Ishikawa (cell line): ENCODE results near the gene IRF8.

ENCODE experiments used
- CEBPB ChIP-seq: IDR thresholded peaks from 2 replicates; pipeline ENCODE4 v1.6.1; 2012
- CREB1 ChIP-seq: IDR thresholded peaks from 2 replicates; pipeline ENCODE4 v1.6.1; 2012; ENCODE audit warnings: low read depth
- EGR1 ChIP-seq: IDR thresholded peaks from 2 replicates; pipeline ENCODE4 v1.6.1; 2012
- EP300 ChIP-seq: IDR thresholded peaks from 2 replicates; pipeline ENCODE4 v1.6.1; 2012; ENCODE audit warnings: borderline replicate concordance
- FOXM1 ChIP-seq: IDR thresholded peaks from 2 replicates; pipeline ENCODE4 v1.6.1; 2012; ENCODE audit warnings: low read depth, borderline replicate concordance
- NFIC ChIP-seq: IDR thresholded peaks from 2 replicates; pipeline ENCODE4 v1.6.1; 2012
- RAD21 ChIP-seq: IDR thresholded peaks from 2 replicates; pipeline ENCODE4 v1.6.1; 2012; ENCODE audit warnings: low read depth
- REST ChIP-seq: IDR thresholded peaks from 2 replicates; pipeline ENCODE4 v1.6.1; 2012; ENCODE audit warnings: low read depth, mild to moderate bottlenecking
- TAF1 ChIP-seq: IDR thresholded peaks from 2 replicates; pipeline ENCODE4 v1.6.1; 2012; ENCODE audit warnings: low read depth, mild to moderate bottlenecking
- TCF12 ChIP-seq: IDR thresholded peaks from 2 replicates; pipeline ENCODE4 v1.6.1; 2012; ENCODE audit warnings: low read depth
- USF1 ChIP-seq: IDR thresholded peaks from 2 replicates; pipeline ENCODE4 v1.6.1; 2012
- YY1 ChIP-seq: IDR thresholded peaks from 2 replicates; pipeline ENCODE4 v1.6.1; 2012; ENCODE audit warnings: low read depth

GRCh38 chr16:85879975-85880831, 18.8 kb upstream of the IRF8 start:
- no peak for TF ChIP-seq TAF1
- TF ChIP-seq USF1 = no peak
- TF ChIP-seq FOXM1 = no peak
- TF ChIP-seq YY1 = no peak
- no peak for TF ChIP-seq CEBPB
- no peak for TF ChIP-seq RAD21
- no peak for TF ChIP-seq TCF12
- no peak for TF ChIP-seq EP300
- TF ChIP-seq REST = no peak
- TF ChIP-seq NFIC = no peak
- no peak for TF ChIP-seq CREB1
- no peak for TF ChIP-seq EGR1
